Left ventricle myocardium superior (tissue), 1 donor: ENCODE results near the gene GIPR. TPM values are rescaled to one million over a fixed set of nuclear protein-coding genes. Genes with fewer than 3 reads are reported as not detected.
"Not testable (repeated sequence)": the region's sequence is repeated elsewhere in the genome, so short reads cannot be mapped to it uniquely, and the experiment has no call there.

Experiments used
- ATAC-seq: fragments of 200-7000 bp; cut with Tn5 transposase; one replicate; pipeline ENCODE4 v1.9.1; 2020; ENCODE audit warnings: mild to moderate bottlenecking, moderate library complexity
- DNase-seq: peaks from one replicate; pipeline ENCODE4 v3.0.0-alpha.2; 2020
- intact Hi-C: fragments of 100-400 bp; cut with micrococcal nuclease; formaldehyde crosslinking; loops from one replicate; pipeline ENCODE4 v1.11.0; 2022
- long read RNA-seq: library from polyadenylated mRNA; unstranded; transcript quantifications from one replicate; pipeline ENCODE4 v2.0.0, GENCODE V29; 2021
- total RNA-seq: library from RNA; stranded (reverse); fragmentation: NEBNext Ultra II Directional; extraction: Animal tissue kit (Norgen Biotek cat#: 25700); gene quantifications from one replicate; pipeline ENCODE4 v1.2.1, GENCODE V29; 2021
- donor health status: DM: no; HTN: yes; CAD: no; lungs with severe emphysema.

GIPR gene
- 4.1 TPM for total RNA-seq
- long read RNA-seq, partial matches to known transcripts = 1 of 1 reads
- long read RNA-seq, other reads (novel, unspliced or antisense) = 0 of 1 reads

GRCh38 chr19:45667620-45668341 lies at the start of gene GIPR:
Gene GIPR, plus strand, starts transcription at chr19:45668221. Its CDS starts 1,300 bp downstream, at chr19:45669521.
- ATAC-seq (peak; percentile 79), DNase-seq (peak; percentile 74)
- intact Hi-C loops = no loop called here

- no peak for DNase-seq
- intact Hi-C loops = no loop called here
- no peak for ATAC-seq
These were observed 46.6 kb upstream of the GIPR start for GRCh38 chr19:45621389-45621788.

DNA sequence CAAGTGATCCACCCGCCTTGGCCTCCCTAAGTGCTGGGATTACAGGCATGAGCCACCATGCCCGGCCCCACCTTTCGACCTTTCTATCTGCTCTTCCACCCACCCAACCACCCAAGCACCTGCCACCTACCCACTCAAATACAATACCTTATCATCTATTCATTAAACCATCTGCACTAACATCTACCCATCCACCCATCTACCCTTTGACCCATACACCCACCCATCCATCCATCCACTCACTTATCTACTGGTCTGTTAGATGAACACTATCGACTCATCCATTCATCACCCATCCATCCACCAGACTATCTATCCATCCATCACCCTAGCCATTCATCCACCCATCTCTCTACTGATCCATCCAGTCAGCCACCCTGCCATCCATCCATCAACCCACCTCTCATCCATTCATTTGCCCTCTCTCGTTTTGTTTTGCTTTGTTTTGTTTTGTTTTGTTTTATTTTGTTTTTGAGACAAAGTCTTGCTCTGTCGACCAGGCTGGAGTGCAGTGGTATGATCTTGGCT lies 46.0 kb upstream of the GIPR start:
- ATAC-seq = no peak
- intact Hi-C loops = no loop called here
- DNase-seq = no peak

- ATAC-seq (no peak), DNase-seq (no peak)
- intact Hi-C loops = no loop called here
These were observed 44.0 kb upstream of the GIPR start for GRCh38 chr19:45623984-45624383.

GRCh38 chr19:45628219-45628618 lies 39.8 kb upstream of the GIPR start:
- DNase-seq, intact Hi-C loops, ATAC-seq: not testable (repeated sequence)

DNA sequence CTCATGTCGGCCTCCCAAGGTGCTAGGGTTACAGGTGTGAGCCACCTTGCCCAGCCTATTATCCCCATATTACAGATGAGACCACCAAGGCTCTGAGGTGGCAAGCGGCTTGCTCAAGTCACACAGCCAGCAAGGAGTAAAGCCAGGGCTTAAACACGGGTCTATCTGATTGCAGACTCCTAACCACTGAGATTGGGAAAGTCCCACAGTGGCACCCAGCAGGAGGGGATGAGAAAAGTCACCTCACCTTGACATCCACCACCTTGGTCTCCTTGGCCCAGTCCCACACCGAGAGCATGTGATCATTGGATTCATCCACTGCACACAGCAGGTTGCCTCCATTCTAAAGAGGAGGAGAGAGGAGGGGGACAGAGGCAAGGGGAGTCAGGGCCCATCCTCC lies 38.3 kb upstream of the GIPR start:
- no peak for ATAC-seq
- intact Hi-C loops = no loop called here
- no peak for DNase-seq

DNA sequence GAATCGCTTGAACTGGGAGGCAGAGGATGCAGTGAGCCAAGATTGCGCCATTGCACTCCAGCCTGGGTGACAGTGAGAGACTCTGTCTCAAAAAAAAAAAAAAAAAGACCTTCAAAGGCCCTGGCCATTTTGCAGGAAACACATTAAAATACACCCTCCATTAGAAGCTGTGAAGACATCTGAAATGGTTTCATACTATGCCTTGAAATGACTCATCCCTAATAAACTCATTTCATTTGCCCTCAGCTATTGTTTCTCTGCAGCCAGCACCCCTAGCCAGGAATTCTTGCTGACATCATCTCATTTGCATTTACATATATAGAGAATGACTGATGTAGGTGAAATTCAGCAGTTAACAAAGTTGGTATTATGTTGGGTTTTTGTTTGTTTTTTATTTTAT lies 37.6 kb upstream of the GIPR start:
- no peak for DNase-seq
- intact Hi-C loops = no loop called here
- no peak for ATAC-seq

GRCh38 chr19:45632468-45633196 lies 35.4 kb upstream of the GIPR start:
- intact Hi-C loops = no loop called here
- DNase-seq = peak; percentile 83
- ATAC-seq = peak; percentile 95

- ATAC-seq (no peak), DNase-seq (no peak)
- intact Hi-C loops = no loop called here
These were observed 31.7 kb upstream of the GIPR start for GRCh38 chr19:45636275-45636674.

- intact Hi-C loops = no loop called here
- ATAC-seq = no peak
- DNase-seq = no peak
These were observed 31.1 kb upstream of the GIPR start for GRCh38 chr19:45636902-45637301.

DNA sequence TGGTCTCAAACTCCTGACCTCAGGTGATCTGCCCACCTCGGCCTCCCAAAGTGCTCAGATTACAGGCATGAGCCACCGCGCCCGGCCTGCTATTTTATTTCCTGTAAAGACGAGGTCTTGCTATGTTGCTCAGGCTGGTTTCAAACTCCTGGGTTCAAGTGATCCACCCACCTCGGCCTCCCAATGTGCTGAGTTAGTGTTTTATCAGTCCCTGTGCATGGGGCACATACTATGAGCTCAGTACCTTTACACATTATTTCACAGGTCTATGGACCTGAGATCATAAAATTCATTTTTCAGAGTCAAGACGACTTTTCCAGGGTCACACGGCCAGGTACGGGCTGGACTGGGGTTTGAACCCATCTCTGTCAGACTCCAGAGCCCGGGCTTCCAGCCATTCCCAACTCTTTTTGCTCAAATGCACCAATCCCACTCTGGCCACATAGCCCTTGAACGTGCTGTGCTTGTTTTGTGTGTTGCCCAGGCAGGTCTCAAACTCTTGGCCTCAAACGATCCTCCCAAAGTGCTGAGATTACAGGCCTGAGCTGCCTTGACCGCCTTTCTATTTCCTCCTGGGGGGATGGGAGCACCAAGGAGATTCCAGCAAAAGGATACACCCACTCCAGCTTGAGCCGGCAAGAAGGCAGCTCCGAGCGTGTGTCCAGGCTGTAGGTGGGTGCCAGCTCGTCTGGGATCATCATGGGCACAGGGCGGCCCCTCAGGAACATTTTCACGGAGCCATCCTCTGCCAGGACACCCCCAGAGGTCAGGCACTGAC lies 29.9 kb upstream of the GIPR start:
- DNase-seq (no peak), ATAC-seq (no peak)
- intact Hi-C loops = no loop called here

- DNase-seq (peak; percentile 75), ATAC-seq (peak; percentile 59)
- intact Hi-C loops = no loop called here
These were observed 28.9 kb upstream of the GIPR start, which contains the start of gene EML2 for GRCh38 chr19:45638930-45639729. Gene EML2, minus strand, starts transcription at chr19:45639397. Its CDS starts 21 bp downstream, at chr19:45639376.

- intact Hi-C loops = loop anchor here (5.0 kb wide), 1 partner anchor 119 kb away; no protein-coding TSS in a partner anchor
- ATAC-seq (no peak), DNase-seq (no peak)
These were observed 27.2 kb upstream of the GIPR start for GRCh38 chr19:45640849-45641273.

- peak; percentile 77 for DNase-seq
- intact Hi-C loops = loop anchor here (5.0 kb wide), 1 partner anchor 119 kb away; no protein-coding TSS in a partner anchor
- ATAC-seq = peak; percentile 44
These were observed 26.5 kb upstream of the GIPR start for GRCh38 chr19:45641274-45642105.

- intact Hi-C loops = loop anchor here (5.0 kb wide), 1 partner anchor 121 kb away; no protein-coding TSS in a partner anchor
- peak; percentile 57 for ATAC-seq
- peak; percentile 93 for DNase-seq
These were observed 24.7 kb upstream of the GIPR start for GRCh38 chr19:45643024-45643926.

- intact Hi-C loops = loop anchor here (5.0 kb wide), 1 partner anchor 122 kb away; no protein-coding TSS in a partner anchor
- no peak for DNase-seq
- no peak for ATAC-seq
These were observed 23.9 kb upstream of the GIPR start for GRCh38 chr19:45643927-45644771.
